Neuron (in vitro differentiated cells): ENCODE measurements around the gene PBX1.

Experiments used
- H2AFZ ChIP-seq: one replicate; pipeline ENCODE4 v1.6.1; 2013; ENCODE audit warnings: low read depth, mild to moderate bottlenecking, inconsistent platforms, low read length, moderate library complexity
- H3K27me3 ChIP-seq: one replicate; pipeline ENCODE4 v1.6.1; 2013; ENCODE audit warnings: low read length; ENCODE audit not compliant: insufficient read depth
- H3K36me3 ChIP-seq: one replicate; pipeline ENCODE4 v1.6.1; 2013; ENCODE audit warnings: low read length; ENCODE audit not compliant: insufficient read depth
- H3K4me1 ChIP-seq: one replicate; pipeline ENCODE4 v1.6.1; 2013; ENCODE audit warnings: low read length; ENCODE audit not compliant: insufficient read depth
- H3K4me3 ChIP-seq: 2 replicates; pipeline ENCODE4 v1.5.1; 2013; ENCODE audit warnings: mild to moderate bottlenecking, low read length, moderate library complexity
- H3K9me3 ChIP-seq: one replicate; pipeline ENCODE4 v1.6.1; 2013; ENCODE audit warnings: low read length

PBX1 gene

DNA sequence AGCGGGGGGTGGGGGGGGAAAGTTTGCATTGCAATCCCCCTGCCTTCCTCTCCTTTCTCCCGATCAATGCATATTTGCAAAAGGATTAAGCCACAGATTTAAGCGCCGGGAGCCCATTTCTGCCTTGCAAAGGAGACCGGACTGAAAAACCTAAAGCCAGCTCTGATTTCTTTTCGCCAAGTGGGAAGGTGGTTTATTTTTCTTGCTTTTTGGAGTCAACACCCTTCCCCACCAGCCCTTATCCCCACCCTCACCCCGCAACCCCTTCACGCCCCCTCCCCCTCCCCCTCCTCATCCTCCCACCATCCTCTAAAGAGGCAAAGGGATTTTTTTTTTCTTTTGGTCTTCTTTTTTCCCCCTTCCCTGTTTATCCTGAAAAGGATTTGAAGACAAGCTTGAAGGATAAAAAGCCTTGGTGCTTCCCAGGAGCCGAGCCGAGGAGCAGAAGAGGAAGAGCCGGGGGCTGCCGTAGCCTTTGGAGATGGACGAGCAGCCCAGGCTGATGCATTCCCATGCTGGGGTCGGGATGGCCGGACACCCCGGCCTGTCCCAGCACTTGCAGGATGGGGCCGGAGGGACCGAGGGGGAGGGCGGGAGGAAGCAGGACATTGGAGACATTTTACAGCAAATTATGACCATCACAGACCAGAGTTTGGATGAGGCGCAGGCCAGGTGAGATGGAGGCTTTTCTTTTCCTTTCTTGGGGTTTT is 513 bp downstream of the PBX1 start:
- no peaks in the 10 kb centered on the region for H3K9me3 ChIP-seq
- peaks cover 4% of the 10 kb centered on the region for H3K36me3 ChIP-seq
- H3K4me1 ChIP-seq = peaks cover 23% of the 10 kb centered on the region
- H2AFZ ChIP-seq = no peak overlapping the region
- H3K27me3 ChIP-seq = no peaks in the 10 kb centered on the region
- peak overlapping the region; percentile 98 for H3K4me3 ChIP-seq

DNA sequence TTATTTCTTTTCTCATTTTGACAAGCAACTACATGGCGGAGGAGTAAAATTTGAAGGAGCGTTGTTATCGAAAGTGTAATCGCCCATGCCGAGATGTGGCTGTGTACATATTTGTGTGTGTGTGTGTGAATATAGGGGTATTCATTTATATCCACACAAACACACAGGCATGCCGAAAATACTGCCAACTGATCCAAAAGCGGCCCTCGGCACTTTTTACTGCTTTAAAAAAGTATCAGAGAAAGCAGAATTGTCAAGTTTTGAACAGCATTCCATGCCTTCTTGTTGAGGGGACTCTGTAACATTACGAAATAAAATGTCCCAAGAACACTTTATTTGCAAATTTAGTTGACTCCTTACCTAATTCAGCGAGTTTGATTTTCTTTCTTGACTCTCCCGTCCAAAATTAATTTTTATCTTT is 1.1 kb downstream of the PBX1 start:
- Histone ChIP-seq H3K4me1 (peaks cover 29% of the 10 kb centered on the region), H3K36me3 (peaks cover 4% of the 10 kb centered on the region), H3K4me3 (peak overlapping the region; percentile 98), H2AFZ (no peak overlapping the region), H3K27me3 (no peaks in the 10 kb centered on the region), H3K9me3 (no peaks in the 10 kb centered on the region)

DNA sequence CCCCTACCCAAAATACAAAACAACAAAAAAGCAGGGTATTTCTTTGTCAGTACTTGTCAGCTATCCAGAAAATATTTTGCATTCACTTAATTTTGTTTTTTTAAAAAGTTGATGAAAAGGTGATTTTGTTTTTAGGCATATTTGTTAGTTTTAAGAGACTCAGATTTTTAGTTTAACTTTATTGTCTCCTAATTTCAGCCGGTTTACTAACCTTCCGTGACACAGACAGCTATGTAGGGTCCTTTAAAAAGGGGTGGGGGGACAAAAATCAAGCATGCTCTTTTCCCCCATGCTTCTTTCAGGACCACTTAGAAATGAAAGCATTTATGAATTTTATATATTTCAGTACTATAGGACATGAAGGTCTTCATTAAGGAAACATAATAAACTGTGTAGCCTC is 1.6 kb downstream of the PBX1 start:
- Histone ChIP-seq H3K9me3 (no peaks in the 10 kb centered on the region), H3K36me3 (peaks cover 4% of the 10 kb centered on the region), H3K4me1 (peaks cover 33% of the 10 kb centered on the region), H3K4me3 (peak overlapping the region; percentile 98), H2AFZ (no peak overlapping the region), H3K27me3 (no peaks in the 10 kb centered on the region)

DNA sequence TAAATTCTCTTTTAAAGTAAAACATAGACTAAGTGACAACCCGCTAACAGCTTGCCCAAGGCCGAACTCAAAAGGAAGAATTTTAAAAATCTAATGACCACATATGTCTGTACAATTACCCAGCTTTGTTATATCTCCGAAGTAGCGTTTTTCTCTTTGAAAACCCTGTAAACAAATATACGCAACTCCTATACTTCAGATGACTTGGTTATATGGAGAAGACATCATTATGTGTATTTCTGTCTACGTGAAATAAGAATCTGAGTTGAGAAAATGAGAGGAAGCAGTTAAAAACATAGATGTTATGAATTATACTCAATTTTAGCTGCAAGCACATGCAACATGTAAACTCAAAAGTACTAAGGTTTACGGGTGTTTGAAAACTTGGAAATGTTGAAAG is 2.0 kb downstream of the PBX1 start:
- Histone ChIP-seq H3K36me3 (peaks cover 4% of the 10 kb centered on the region), H3K9me3 (no peaks in the 10 kb centered on the region), H3K4me1 (peaks cover 38% of the 10 kb centered on the region), H2AFZ (no peak overlapping the region), H3K4me3 (peak overlapping the region; percentile 98), H3K27me3 (no peaks in the 10 kb centered on the region)

DNA sequence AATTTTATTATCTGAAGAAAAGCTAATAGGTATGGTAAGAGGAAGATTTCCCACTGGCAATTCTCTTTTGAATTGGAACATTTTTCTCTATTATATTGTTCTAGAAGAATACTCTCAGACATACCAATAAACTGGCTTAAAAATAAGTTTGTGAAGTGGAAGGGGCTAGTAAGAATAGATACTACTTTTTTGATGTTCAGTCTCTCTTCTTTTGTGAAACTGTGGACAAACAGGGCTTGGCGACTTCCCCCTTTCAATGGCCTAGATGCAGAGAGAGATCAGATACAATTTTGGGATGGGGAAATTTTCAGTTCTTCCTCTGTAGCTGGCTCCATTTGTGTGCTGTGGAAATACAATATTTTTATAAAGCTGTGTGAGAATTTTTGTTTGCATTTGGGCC is 2.5 kb downstream of the PBX1 start:
- no peak overlapping the region for H2AFZ ChIP-seq
- no peaks in the 10 kb centered on the region for H3K27me3 ChIP-seq
- H3K36me3 ChIP-seq = peaks cover 7% of the 10 kb centered on the region
- peaks cover 42% of the 10 kb centered on the region for H3K4me1 ChIP-seq
- H3K4me3 ChIP-seq = peak overlapping the region; percentile 98
- no peaks in the 10 kb centered on the region for H3K9me3 ChIP-seq

DNA sequence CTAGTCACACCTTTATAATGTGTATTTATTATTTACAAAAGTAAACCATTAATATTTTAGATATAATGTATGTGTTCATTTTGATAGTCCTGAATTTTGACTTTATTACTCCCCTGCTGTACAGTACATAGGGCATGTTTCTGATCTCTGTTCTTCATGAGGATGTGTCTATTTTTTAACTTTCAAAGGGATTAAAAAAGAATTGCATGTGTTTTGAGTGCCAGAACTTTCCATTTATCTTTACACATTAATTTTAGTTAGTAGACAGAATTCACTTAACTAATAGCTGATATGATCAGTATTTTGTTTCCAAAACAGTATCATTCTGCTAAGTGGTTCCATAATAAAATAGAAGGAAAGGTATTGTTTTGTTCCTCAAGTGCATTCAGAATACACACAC is 3.1 kb downstream of the PBX1 start:
- Histone ChIP-seq H3K4me3 (peak overlapping the region; percentile 98), H3K4me1 (peaks cover 45% of the 10 kb centered on the region), H3K36me3 (peaks cover 7% of the 10 kb centered on the region), H3K27me3 (no peaks in the 10 kb centered on the region), H3K9me3 (no peaks in the 10 kb centered on the region), H2AFZ (no peak overlapping the region)

DNA sequence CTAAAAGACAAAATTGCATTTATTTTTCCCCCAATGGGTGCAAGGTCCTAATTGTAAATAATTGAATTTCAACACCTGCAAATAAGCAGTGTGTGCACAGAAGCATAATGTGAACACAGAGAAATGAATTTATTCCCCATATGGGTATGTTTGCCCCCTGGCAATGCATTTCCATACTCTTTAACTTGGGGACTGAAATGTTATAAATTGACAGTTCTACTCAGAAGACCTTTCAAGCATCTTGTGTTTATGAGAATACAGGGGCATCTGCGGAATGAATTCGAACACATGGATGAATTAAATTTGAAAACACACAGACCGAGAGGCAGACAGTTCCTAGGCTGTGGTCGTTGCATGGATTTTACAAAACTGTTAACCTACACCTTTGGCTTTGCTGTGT is 3.5 kb downstream of the PBX1 start:
- no peaks in the 10 kb centered on the region for H3K27me3 ChIP-seq
- H2AFZ ChIP-seq = no peak overlapping the region
- peak overlapping the region; percentile 98 for H3K4me3 ChIP-seq
- H3K4me1 ChIP-seq = peaks cover 46% of the 10 kb centered on the region
- no peaks in the 10 kb centered on the region for H3K9me3 ChIP-seq
- H3K36me3 ChIP-seq = peaks cover 7% of the 10 kb centered on the region

DNA sequence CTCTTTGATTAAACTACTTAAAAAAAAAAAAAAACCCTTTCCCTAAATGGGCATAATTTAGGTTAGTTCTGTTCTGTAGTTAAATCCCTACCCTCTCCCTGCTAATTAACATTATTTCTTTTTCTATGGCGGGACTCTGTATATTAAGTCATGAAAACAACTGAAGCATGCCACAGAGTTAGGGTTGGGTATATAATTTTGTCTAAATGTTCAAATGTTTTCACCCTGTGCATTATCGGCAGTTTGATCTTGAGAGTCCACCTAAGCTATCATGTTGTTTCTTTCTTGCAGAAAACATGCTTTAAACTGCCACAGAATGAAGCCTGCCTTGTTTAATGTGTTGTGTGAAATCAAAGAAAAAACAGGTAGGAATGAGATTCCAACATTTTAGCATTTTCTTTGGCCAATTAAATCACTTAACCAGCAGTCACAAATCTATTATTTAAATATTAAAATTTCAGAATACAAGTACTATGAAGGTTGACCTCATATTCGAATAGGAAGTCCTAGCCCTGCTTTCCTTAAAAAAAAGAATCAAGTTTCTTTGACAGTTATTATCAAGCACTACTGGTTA is 4.0 kb downstream of the PBX1 start:
- peak overlapping the region; percentile 98 for H3K4me3 ChIP-seq
- H3K27me3 ChIP-seq = no peaks in the 10 kb centered on the region
- peaks cover 10% of the 10 kb centered on the region for H3K36me3 ChIP-seq
- no peak overlapping the region for H2AFZ ChIP-seq
- peaks cover 41% of the 10 kb centered on the region for H3K4me1 ChIP-seq
- no peaks in the 10 kb centered on the region for H3K9me3 ChIP-seq

DNA sequence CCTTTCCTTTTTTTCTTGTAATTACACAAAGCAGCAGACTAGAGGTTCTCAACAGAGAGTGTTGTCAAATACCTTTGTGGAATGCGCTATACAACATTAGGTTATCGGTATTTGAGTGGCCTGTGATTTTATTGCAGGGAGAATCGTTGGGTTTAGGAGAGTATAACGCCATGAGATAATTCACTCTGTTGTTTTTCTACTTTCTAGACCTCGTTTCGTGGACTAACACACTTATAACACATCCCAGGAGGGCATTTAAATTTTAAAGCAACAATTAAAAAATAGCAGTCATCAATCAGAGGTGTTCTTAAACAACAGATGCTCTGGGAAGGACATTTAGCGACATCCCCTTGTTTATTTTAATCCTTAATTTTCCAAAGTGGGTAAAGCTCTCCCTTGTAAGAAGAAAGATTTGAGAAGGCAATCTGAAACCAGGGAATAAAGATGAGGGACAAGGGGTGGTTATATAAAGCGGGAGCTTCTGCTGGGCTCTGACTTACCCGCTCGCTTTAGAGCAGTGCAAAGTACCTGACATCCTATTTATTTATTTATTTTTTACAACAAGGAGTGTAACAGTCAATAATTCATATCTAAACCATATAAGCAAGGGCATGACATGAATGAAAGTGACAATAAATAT is 4.9 kb downstream of the PBX1 start:
- peak overlapping the region; percentile 98 for H3K4me3 ChIP-seq
- peaks cover 2% of the 10 kb centered on the region for H3K9me3 ChIP-seq
- H3K36me3 ChIP-seq = peaks cover 18% of the 10 kb centered on the region
- no peaks in the 10 kb centered on the region for H3K27me3 ChIP-seq
- no peak overlapping the region for H2AFZ ChIP-seq
- peaks cover 41% of the 10 kb centered on the region for H3K4me1 ChIP-seq

DNA sequence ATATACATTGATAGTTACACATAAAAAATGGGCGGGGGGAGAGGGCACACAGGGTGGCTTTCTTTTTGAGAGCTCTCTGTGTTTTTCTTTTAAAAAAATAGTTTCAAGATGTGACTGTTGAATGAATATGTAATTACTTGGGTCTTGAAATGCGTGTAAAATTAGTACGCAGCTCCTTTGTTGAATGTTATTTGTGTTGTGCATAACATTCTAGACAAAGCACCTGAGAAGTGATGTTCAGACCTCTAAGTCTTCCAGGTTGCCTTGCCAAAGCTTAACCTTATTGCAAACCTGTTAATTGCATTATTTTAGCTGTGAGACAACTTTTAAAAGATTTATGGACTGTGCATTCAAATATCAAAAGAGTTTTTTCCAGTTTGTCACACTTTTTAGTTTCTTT is 5.4 kb downstream of the PBX1 start:
- peak overlapping the region; percentile 98 for H3K4me3 ChIP-seq
- no peak overlapping the region for H2AFZ ChIP-seq
- H3K27me3 ChIP-seq = no peaks in the 10 kb centered on the region
- H3K4me1 ChIP-seq = peaks cover 41% of the 10 kb centered on the region
- peaks cover 2% of the 10 kb centered on the region for H3K9me3 ChIP-seq
- peaks cover 23% of the 10 kb centered on the region for H3K36me3 ChIP-seq

DNA sequence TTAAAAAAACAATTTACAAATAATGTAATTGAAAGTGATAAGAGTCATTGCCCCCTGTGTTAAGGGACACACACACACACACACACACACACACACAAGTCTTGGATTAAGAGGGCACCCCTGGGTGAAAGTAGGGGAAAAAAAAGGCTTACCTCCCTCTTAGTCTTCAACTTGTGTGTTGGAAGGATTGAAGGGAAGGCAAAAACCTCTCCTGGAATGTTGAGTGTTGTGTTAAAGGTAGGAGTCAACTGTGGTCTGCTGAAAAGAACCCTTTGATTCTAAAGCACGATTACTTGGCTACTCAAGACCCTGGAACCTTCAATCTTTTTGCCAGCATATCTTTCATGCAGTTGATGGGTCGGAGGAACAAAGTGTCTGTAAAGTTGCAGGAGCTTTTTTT is 6.4 kb downstream of the PBX1 start:
- peaks cover 32% of the 10 kb centered on the region for H3K36me3 ChIP-seq
- peak overlapping the region; percentile 13 for H3K4me3 ChIP-seq
- H3K27me3 ChIP-seq = no peaks in the 10 kb centered on the region

DNA sequence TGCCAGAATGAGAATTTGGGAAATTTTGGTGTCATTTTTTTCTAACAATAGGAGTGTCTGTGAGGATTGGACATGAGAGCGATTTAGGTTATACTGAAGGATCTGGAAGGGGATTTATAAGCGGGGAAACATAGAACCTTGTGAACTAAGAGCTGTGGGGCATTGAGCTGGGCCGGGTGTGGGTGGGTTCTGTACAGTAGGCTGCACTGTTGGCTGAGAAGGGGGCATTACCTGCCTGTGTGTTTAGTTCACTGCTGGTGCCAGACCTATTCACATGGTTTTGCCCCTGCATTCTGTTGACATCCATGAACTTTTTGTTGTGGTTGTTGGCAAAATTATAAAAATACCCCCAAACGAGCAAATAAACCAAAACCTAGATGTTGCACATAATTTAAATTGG is 8.8 kb downstream of the PBX1 start:
- H3K4me1 ChIP-seq = peaks cover 37% of the 10 kb centered on the region
- H3K27me3 ChIP-seq = no peaks in the 10 kb centered on the region
- no peak overlapping the region for H3K4me3 ChIP-seq
- H3K9me3 ChIP-seq = peaks cover 16% of the 10 kb centered on the region
- H3K36me3 ChIP-seq = peaks cover 41% of the 10 kb centered on the region
- no peak overlapping the region for H2AFZ ChIP-seq

More for the DNA sequence above, 6.4 kb downstream of the PBX1 start:
- H2AFZ ChIP-seq = no peak overlapping the region
- peaks cover 10% of the 10 kb centered on the region for H3K9me3 ChIP-seq
- peaks cover 41% of the 10 kb centered on the region for H3K4me1 ChIP-seq

DNA sequence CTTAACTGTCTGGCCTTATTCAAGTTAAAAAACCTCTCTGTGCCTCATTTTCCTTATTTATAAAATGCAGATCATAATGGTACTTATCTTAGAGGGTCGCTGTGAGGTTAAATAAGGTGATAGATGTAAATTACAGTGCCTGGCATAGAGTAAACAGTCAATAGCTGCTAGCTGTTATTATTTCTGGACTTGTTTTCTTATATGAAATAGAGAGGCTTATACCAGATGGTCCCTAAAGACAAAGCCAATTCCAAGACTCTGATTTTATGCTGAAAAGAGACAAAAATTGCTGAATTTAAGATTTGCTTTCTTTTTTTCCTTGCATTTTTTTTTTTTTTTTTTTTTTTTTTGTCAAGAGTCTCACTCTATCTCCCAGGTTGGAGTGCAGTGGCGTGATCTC is 10.3 kb downstream of the PBX1 start:
- Histone ChIP-seq H3K27me3 (no peaks in the 10 kb centered on the region), H3K9me3 (peaks cover 17% of the 10 kb centered on the region), H3K36me3 (peaks cover 47% of the 10 kb centered on the region), H2AFZ (no peak overlapping the region), H3K4me1 (peaks cover 25% of the 10 kb centered on the region), H3K4me3 (no peak overlapping the region)
